ENCODE measurements around the gene OR4C5.
"Not testable (repeated sequence)": the region's sequence is repeated elsewhere in the genome, so short reads cannot be mapped to it uniquely, and the experiment has no call there.

OR4C5 gene

DNA sequence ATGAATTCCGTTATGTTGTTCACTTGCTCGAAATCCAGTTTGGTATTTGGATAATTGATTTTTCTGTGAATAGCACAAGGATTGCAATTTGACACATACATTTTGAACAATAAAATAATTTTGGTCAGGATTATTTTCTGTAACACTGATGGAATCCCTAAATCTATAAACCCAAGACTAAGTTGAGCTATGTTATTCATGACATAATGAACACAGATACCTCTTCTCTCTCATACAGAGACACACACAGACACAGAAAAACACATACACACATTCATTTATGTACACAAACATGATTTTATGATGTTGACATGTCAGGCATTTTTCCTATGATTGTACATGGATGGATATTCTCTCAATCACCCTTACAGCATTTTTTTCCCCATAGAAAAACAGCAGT is at the start of gene OR4C5:
Gene OR4C5, minus strand, starts transcription at position 101 of the 400 bp plus-strand sequence. Its CDS starts 0 bp downstream, at position 101.
- no peak for DNase-seq (ENCODE audit: low read depth)

DNA sequence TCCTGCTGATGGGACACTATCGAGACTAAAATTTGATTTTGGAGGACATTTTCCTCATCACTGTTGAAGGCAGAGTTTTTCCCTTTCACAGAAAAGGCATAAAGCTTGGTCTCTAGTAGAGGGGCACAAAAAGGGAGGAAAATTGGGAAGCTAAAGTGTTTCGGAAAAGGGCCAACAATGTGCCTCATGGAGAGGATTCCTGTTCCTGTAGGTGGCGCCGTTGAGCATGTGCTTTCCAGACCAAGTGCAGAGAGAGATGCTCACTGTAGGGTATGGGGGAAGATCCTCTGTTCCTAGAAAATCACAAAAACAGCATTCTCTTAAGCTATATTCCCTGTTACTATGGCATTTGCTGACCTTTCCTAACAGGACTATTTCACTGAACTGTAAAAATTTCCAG is 18.4 kb upstream of the OR4C5 start:
- no peak for DNase-seq (ENCODE audit: low read depth)

DNA sequence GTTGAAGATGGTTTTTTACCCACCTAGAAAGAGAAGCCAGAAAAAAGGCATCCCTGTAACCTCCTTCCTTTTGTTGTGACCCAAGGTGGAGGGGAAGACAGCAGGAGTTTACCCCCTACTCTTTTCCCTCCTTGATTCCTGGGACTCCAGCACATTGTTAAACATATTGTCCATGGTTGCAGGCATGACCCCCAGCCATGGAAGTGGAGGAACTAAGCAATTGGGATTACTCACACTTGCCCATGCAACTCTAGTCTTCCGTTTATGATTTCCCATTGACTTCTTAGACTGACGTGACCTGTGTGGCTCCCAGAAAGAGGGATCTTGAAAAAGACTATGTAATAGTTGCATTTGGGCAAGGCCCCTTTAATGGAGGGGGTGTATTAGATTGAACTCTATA is 17.9 kb upstream of the OR4C5 start:
- not testable (repeated sequence) for DNase-seq (ENCODE audit: low read depth)

DNA sequence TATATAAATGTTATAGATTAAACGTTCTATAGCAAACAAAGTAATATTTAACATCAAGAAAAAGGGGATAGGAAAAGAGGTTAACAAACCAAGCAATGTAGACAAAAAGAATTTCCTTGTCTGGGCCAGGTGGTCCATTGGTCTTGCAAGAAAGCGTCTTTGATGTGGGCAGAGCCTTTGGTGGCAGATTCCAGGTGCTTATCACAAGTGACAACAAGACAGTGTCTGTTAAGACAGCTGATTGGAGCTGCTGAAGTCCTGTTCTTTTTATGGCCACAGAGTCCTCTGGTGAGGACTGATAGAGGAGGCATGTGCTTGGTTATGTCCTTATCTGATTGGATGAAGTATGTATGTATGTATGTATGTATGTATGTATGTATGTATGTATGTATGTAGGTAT is 5.0 kb downstream of the OR4C5 start:
- DNase-seq (ENCODE audit: low read depth), result not testable (repeated sequence)

DNA sequence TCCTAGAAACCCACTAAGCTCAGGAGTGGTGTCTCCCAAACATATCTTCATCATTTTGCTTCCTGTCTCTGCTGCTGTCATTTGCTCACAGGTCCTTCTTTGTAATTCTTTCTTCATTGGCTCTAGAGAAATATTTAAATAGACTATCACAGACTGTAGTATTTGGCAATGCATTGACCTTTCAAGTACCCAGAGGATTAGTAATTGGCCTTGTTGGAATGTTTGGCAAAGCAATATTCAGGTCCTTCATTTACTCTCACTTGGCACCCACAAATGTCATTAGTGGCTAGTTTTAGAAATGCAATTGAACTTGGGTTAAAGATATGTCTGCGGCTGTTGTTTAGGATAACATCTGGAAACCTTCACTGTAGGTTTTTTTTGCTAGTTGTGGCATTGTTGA is 11.6 kb downstream of the OR4C5 start:
- no peak for DNase-seq (ENCODE audit: low read depth)

DNA sequence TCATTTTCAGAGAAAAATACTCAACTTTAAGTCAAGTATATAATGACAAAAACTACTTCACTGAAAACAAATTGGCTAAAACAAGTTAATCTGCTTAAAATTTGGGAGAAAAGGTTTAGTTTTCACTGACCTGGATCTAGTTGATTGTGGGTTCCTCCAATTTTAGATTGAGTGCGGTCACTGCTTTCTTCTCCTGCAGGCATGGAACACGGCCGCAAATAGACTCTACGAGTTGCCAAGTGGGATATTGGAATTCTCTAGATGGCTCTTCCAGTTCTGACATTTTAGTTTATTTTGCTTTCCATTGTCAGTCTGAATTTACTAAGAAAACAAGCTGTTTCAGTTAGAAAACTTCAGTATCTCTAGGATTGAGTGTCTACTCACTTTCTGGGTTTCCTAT is 12.3 kb downstream of the OR4C5 start:
- DNase-seq (ENCODE audit: low read depth), result no peak

DNA sequence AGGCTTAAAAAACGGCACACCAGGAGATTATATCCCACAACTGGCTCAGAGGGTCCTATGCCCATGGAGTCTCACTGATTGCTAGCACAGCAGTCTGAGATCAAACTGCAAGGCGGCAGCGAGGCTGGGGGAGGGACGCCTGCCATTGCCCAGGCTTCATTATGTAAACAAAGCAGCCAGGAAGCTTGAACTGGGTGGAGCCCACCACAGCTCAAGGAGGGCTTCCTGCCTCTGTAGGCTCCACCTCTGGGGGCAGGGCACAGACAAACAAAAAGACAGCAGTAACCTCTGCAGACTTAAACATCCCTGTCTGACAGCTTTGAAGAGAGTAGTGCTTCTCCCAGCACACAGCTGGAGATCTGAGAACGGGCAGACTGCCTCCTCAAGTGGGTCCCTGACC is 20.0 kb downstream of the OR4C5 start:
- DNase-seq (ENCODE audit: low read depth), result not testable (repeated sequence)

DNA sequence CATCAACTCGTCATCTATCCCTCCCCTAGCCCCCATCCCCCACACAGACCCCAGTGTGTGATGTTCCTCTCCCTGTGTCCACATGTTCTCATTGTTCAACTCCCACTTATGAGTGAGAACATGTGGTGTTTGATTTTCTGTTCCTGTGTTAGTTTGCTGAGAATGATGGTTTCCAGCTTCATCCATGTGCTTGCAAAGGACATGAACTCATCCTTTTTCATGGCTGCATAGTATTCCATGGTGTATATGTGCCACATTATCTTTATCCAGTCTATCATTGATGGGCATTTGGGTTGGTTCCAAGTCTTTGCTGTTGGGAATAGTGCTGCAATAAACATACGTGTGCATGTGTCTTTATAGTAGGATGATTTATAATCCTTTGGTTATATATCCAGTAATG is 23.8 kb downstream of the OR4C5 start:
- DNase-seq (ENCODE audit: low read depth), result not testable (repeated sequence)

DNA sequence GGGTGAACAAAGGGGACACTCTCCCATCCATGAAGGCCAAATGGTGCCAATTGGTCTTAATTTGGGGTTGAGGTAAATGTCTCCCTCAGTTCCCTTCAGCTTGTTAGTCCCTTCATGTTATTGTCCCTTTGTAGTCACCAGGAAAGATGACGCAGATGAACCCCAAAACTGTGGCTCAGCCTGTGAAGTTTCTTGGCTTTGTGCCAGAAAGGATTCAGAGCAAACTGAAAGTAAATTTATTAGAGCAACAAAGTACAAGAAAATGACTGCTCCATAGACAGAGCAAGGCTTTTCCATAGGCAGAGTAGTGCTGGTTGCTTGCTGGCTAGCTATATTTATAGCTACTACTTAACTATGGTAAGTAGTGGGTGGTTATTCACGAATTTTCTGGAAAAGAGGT is 24.8 kb downstream of the OR4C5 start:
- DNase-seq (ENCODE audit: low read depth), result no peak

DNA sequence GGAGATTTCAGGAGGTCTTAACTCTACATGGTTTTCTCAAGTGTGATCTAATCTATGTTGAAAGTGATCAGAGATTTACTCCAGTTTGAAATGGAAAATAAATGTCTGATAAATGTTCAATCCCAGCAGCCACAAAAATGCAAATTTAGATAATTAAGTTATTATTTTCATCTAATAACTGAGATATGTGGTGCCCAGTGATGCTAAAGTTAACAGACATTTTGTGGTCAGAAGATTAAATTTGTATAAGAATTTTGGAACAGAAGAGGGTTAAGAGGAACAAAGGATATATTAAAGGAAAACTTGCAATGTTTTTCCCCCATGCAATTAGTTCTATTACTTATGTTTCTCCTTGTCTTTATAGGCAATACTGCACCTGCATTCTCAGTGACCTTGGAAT is 41.6 kb downstream of the OR4C5 start, which contains the start of gene OR4C3:
Gene OR4C3, plus strand, starts transcription at position 301 of the 400 bp plus-strand sequence. CDS start 102 bp downstream, outside the sequence.
- DNase-seq (ENCODE audit: low read depth), result not testable (repeated sequence)

DNA sequence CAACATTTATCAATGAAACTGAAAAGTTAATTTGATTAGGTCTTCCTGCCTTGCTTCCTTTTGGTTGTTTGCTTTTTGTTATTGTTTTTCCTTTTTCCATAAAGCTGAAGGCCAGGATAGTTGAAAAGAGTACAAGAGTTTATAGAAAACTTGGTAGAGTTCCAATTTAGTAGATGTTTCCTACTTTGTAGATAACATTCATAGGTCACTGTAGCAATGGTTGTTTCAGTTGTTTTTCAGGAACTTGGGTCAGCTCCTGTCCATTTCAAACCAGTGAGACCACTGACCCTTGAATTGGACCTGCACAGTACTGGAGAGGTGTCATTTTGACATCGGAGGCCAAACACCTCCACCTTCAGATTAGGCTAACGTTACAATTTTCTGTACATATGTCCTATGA is 46.5 kb downstream of the OR4C5 start:
- not testable (repeated sequence) for DNase-seq (ENCODE audit: low read depth)

All from fibroblast of gingiva (primary cell).